SK-N-SH (cell line): ENCODE data around the gene AKT1S1. TPM values are rescaled to one million over a fixed set of nuclear protein-coding genes. Genes with fewer than 3 reads are reported as not detected.

Experiments
- CTCF ChIA-PET: fragments of 300-600, 350-600 bp; formaldehyde crosslinking; extraction: SDS; loops from one replicate; lab custom pipeline; 2021; lab: Yijun Ruan, JAX
- POLR2A ChIA-PET: fragments of 350-600 bp; sonication (Branson Sonifier 250); formaldehyde crosslinking; extraction: SDS; loops from one replicate; lab custom pipeline; 2020; ENCODE audit warnings: antibody characterized with exemption, inconsistent platforms; lab: Yijun Ruan, JAX
- DNase-seq: peaks from one replicate; pipeline ENCODE4 v3.0.0; 2012
- H2AFZ ChIP-seq: fragments of 200-600 bp; sonication (generic); 2 replicates; pipeline ENCODE4 v1.8.1; 2016; ENCODE audit warnings: antibody characterized with exemption, mild to moderate bottlenecking, low read depth
- H3F3A ChIP-seq: fragments of 200-600 bp; sonication (generic); replicated peaks from 2 replicates; pipeline ENCODE3; 2016; ENCODE audit warnings: antibody characterized with exemption, mild to moderate bottlenecking; ENCODE audit not compliant: insufficient read depth
- H3K27ac ChIP-seq, 2 experiments: fragments of 200-500 bp in 1 of 2; fragments of 200-600 bp in 1 of 2; sonication (Bioruptor generic) in 1 of 2; sonication (generic), shearing (Covaris generic) in 1 of 2; 2 replicates each; pipeline versions ENCODE4 v1.5.1 to v1.6.1; 2014 to 2016; ENCODE audit warnings: low read depth in 2 of 2, inconsistent platforms in 1 of 2, low read length in 1 of 2, mild to moderate bottlenecking in 1 of 2, mixed read lengths in 1 of 2
- H3K27me3 ChIP-seq: fragments of 200-600 bp; sonication (generic), shearing (Covaris generic); 2 replicates; pipeline ENCODE4 v1.6.1; 2016; ENCODE audit warnings: mixed run types; ENCODE audit not compliant: insufficient read depth
- H3K36me3 ChIP-seq, 2 experiments: fragments of 200-500 bp in 1 of 2; fragments of 200-600 bp in 1 of 2; sonication (Bioruptor generic) in 1 of 2; sonication (generic) in 1 of 2; replicated peaks in 1 of 2; 2 replicates each; pipeline versions ENCODE3 to v1.5.1; 2014 to 2016; ENCODE audit warnings: low read length in 1 of 2, mild to moderate bottlenecking in 1 of 2; ENCODE audit not compliant: insufficient read depth in 2 of 2, control insufficient read depth in 1 of 2
- H3K4me1 ChIP-seq, 2 experiments: fragments of 200-500 bp in 1 of 2; fragments of 200-600 bp in 1 of 2; sonication (Bioruptor generic) in 1 of 2; sonication (generic), shearing (Covaris generic) in 1 of 2; 2 replicates each; pipeline versions ENCODE4 v1.5.1 to v1.6.1; 2014 to 2016; ENCODE audit warnings: low read depth in 1 of 2, low read length in 1 of 2, mixed run types in 1 of 2; ENCODE audit not compliant: insufficient read depth in 2 of 2, control insufficient read depth in 1 of 2
- H3K4me2 ChIP-seq: fragments of 200-600 bp; sonication (generic), shearing (Covaris generic); 2 replicates; pipeline ENCODE4 v1.6.1; 2017; ENCODE audit warnings: mixed run types
- H3K4me3 ChIP-seq, 2 experiments: fragments of 200-500 bp in 1 of 2; fragments of 200-600 bp in 1 of 2; sonication (Bioruptor generic) in 1 of 2; sonication (generic), shearing (Covaris generic) in 1 of 2; 2 replicates each; pipeline versions ENCODE4 v1.5.1 to v1.8.1; 2014 to 2016; ENCODE audit warnings: low read depth in 2 of 2, inconsistent platforms in 1 of 2, low read length in 1 of 2, mild to moderate bottlenecking in 1 of 2, mixed read lengths in 1 of 2, moderate library complexity in 1 of 2
- H3K79me2 ChIP-seq: fragments of 200-600 bp; sonication (generic); 2 replicates; pipeline ENCODE4 v1.8.1; 2017; ENCODE audit warnings: mild to moderate bottlenecking; ENCODE audit not compliant: insufficient read depth
- H3K9ac ChIP-seq: fragments of 200-600 bp; sonication (generic); 2 replicates; pipeline ENCODE4 v1.6.1; 2017; ENCODE audit warnings: mixed run types
- H3K9me2 ChIP-seq: fragments of 200-600 bp; sonication (generic); 2 replicates; pipeline ENCODE4 v1.6.1; 2017; ENCODE audit warnings: mixed run types
- H3K9me3 ChIP-seq: fragments of 200-600 bp; sonication (generic); 2 replicates; pipeline ENCODE4 v1.6.1; 2017; ENCODE audit warnings: mixed run types, mild to moderate bottlenecking, moderate library complexity
- H4K20me1 ChIP-seq: fragments of 200-600 bp; sonication (generic); 2 replicates; pipeline ENCODE4 v1.6.1; 2017; ENCODE audit warnings: mild to moderate bottlenecking, mixed run types; ENCODE audit not compliant: insufficient read depth
- CHD2 ChIP-seq: fragments of 150-350 bp; IDR thresholded peaks from 2 replicates; pipeline ENCODE4 v1.6.1; 2018; ENCODE audit warnings: low read length; ENCODE audit not compliant: partially characterized antibody
- EZH2phosphoT487 ChIP-seq: fragments of 200-600 bp; sonication (generic); IDR thresholded peaks from 2 replicates; pipeline ENCODE4 v1.6.1; 2017; ENCODE audit warnings: low read depth, mixed run types, mild to moderate bottlenecking, antibody characterized with exemption, moderate library complexity, borderline replicate concordance
- FOSL2 ChIP-seq: IDR thresholded peaks from 2 replicates; pipeline ENCODE4 v1.4.0; 2012; ENCODE audit warnings: low read depth, mild to moderate bottlenecking, moderate library complexity, borderline replicate concordance
- FOXM1 ChIP-seq: IDR thresholded peaks from 2 replicates; pipeline ENCODE4 v1.4.0; 2012; ENCODE audit warnings: low read depth, mild to moderate bottlenecking
- GABPA ChIP-seq: IDR thresholded peaks from 2 replicates; pipeline ENCODE4 v1.4.0; 2012; ENCODE audit warnings: low read depth, mild to moderate bottlenecking
- GATA2 ChIP-seq: sonication (generic); formaldehyde crosslinking; IDR thresholded peaks from 2 replicates; pipeline ENCODE4 v1.5.0; 2020; ENCODE audit warnings: mild to moderate bottlenecking, missing genetic modification reagents
- JUND ChIP-seq: IDR thresholded peaks from 2 replicates; pipeline ENCODE4 v1.4.0; 2012
- MXI1 ChIP-seq: IDR thresholded peaks from 2 replicates; pipeline ENCODE4 v1.6.1; 2012; ENCODE audit warnings: mild to moderate bottlenecking, low read depth, low read length, improper control_type of control experiment
- NRF1 ChIP-seq: IDR thresholded peaks from 2 replicates; pipeline ENCODE4 v1.6.1; 2012; ENCODE audit warnings: low read depth, mild to moderate bottlenecking, low read length
- RAD21 ChIP-seq: IDR thresholded peaks from 2 replicates; pipeline ENCODE4 v1.6.1; 2012; ENCODE audit warnings: mild to moderate bottlenecking, low read length
- RCOR1 ChIP-seq: fragments of 150-350 bp; IDR thresholded peaks from 2 replicates; pipeline ENCODE4 v1.6.1; 2017; ENCODE audit warnings: antibody characterized with exemption, low read length
- RFX5 ChIP-seq: IDR thresholded peaks from 2 replicates; pipeline ENCODE4 v1.6.1; 2012; ENCODE audit warnings: mild to moderate bottlenecking, improper control_type of control experiment, low read length
- RXRA ChIP-seq: IDR thresholded peaks from 2 replicates; pipeline ENCODE4 v1.4.0; 2012; ENCODE audit warnings: low read depth, mild to moderate bottlenecking, borderline replicate concordance
- TAF1 ChIP-seq: IDR thresholded peaks from 2 replicates; pipeline ENCODE4 v1.6.1; 2012; ENCODE audit warnings: low read depth, mild to moderate bottlenecking, low read length, moderate library complexity, borderline replicate concordance
- YY1 ChIP-seq: IDR thresholded peaks from 2 replicates; pipeline ENCODE4 v1.4.0; 2012; ENCODE audit warnings: low read depth, mild to moderate bottlenecking
- WGBS: methylation state at CpG from one replicate; pipeline ENCODE4 v1.1.6; 2017; ENCODE audit warnings: low lambda C conversion rate; 5-methylcytosine and 5-hydroxymethylcytosine counted together
- polyA plus RNA-seq, 3 experiments: library from polyadenylated mRNA; depleted of rRNA; stranded (reverse); fragments of >200 nt; gene quantifications; 2 replicates each; pipeline ENCODE4 v1.2.3, GENCODE V29; 2012
- TF ChIP-seq, protein P1 (sequence below): fragments of 200-600 bp; sonication (generic); IDR thresholded peaks from 2 replicates; pipeline ENCODE4 v1.6.1; 2017; ENCODE audit warnings: antibody characterized with exemption, mild to moderate bottlenecking, moderate library complexity
- TF ChIP-seq, protein P2 (sequence below): IDR thresholded peaks from 2 replicates; pipeline ENCODE4 v1.4.0; 2012; ENCODE audit warnings: low read depth, borderline replicate concordance

The AKT1S1 gene
- polyA plus RNA-seq, 1 of the 3 experiments (the other 2 are of a cell fraction) = 63.7 TPM

- Histone ChIP-seq H3K4me3 (no peak overlapping the region), H3K27ac (no peak overlapping the region), H3K4me1 (peaks cover 7 to 11% of the 10 kb centered on the region in 2 experiments; a peak in 2 of 4 replicates), H3K79me2 (peaks cover 20% of the 10 kb centered on the region), H4K20me1 (no peaks in the 10 kb centered on the region), H3K27me3 (no peaks in the 10 kb centered on the region), H3K9me2 (no peaks in the 10 kb centered on the region), H3F3A (peaks cover 5% of the 10 kb centered on the region), H2AFZ (no peak overlapping the region), H3K36me3 (peaks cover 41 to 55% of the 10 kb centered on the region in 2 experiments), H3K4me2 (no peak overlapping the region), H3K9me3 (no peaks in the 10 kb centered on the region), H3K9ac (no peak overlapping the region)
- POLR2A ChIA-PET = interaction anchor here (1.6 kb wide), 1 partner anchor 9 kb away, joined by 3 read pairs; no protein-coding TSS in a partner anchor
- no peak for TF ChIP-seq YY1
- TF ChIP-seq NRF1 = no peak
- no peak for TF ChIP-seq EZH2phosphoT487
- no peak for TF ChIP-seq RAD21
- no peak for TF ChIP-seq RFX5
- TF ChIP-seq TAF1 = no peak
- TF ChIP-seq RXRA = no peak
- TF ChIP-seq GABPA = no peak
- no peak for TF ChIP-seq RCOR1
- no peak for TF ChIP-seq MXI1
- no peak for TF ChIP-seq FOXM1
- no peak for TF ChIP-seq GATA2
- TF ChIP-seq, protein P1, sequence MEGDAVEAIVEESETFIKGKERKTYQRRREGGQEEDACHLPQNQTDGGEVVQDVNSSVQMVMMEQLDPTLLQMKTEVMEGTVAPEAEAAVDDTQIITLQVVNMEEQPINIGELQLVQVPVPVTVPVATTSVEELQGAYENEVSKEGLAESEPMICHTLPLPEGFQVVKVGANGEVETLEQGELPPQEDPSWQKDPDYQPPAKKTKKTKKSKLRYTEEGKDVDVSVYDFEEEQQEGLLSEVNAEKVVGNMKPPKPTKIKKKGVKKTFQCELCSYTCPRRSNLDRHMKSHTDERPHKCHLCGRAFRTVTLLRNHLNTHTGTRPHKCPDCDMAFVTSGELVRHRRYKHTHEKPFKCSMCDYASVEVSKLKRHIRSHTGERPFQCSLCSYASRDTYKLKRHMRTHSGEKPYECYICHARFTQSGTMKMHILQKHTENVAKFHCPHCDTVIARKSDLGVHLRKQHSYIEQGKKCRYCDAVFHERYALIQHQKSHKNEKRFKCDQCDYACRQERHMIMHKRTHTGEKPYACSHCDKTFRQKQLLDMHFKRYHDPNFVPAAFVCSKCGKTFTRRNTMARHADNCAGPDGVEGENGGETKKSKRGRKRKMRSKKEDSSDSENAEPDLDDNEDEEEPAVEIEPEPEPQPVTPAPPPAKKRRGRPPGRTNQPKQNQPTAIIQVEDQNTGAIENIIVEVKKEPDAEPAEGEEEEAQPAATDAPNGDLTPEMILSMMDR = no peak
- TF ChIP-seq, protein P2, sequence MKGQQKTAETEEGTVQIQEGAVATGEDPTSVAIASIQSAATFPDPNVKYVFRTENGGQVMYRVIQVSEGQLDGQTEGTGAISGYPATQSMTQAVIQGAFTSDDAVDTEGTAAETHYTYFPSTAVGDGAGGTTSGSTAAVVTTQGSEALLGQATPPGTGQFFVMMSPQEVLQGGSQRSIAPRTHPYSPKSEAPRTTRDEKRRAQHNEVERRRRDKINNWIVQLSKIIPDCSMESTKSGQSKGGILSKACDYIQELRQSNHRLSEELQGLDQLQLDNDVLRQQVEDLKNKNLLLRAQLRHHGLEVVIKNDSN = no peak
- TF ChIP-seq CHD2 = no peak
- no peak for TF ChIP-seq JUND
- TF ChIP-seq FOSL2 = no peak
- CTCF ChIA-PET = interaction anchor here (1.2 to 1.9 kb wide), 2 partner anchors 9 to 57 kb away, joined by 5 to 12 read pairs; no protein-coding TSS in a partner anchor
- DNase-seq = no peak
- 96% methylated on average over 15 of the region's 17 CpGs for WGBS
These were observed 4.0 kb upstream of the AKT1S1 start for GRCh38 chr19:49881186-49881585.
